Liver (tissue), 3 donors: ENCODE data around the gene MCF2L.

Experiments used
- FOXA1 ChIP-seq: IDR thresholded peaks from 2 replicates; pipeline ENCODE4 v1.6.1; 2016; ENCODE audit warnings: antibody characterized with exemption
- HNF4A ChIP-seq, 2 donors: conservative IDR thresholded peaks; 2 replicates each; pipeline ENCODE4 v1.6.1; 2016; ENCODE audit warnings: antibody characterized with exemption in 2 of 2, mild to moderate bottlenecking in 2 of 2
- JUND ChIP-seq, 2 donors: IDR thresholded peaks; 2 replicates each; pipeline ENCODE4 v1.6.1; 2016; ENCODE audit warnings: antibody characterized with exemption in 2 of 2
- NR2F2 ChIP-seq: IDR thresholded peaks from 2 replicates; pipeline ENCODE4 v1.6.1; 2016; ENCODE audit warnings: antibody characterized with exemption
- RAD21 ChIP-seq, 2 donors: IDR thresholded peaks; 2 replicates each; pipeline ENCODE4 v1.6.1; 2016; ENCODE audit warnings: antibody characterized with exemption in 2 of 2, mild to moderate bottlenecking in 2 of 2
- RXRA ChIP-seq, 2 donors: IDR thresholded peaks; 2 replicates each; pipeline ENCODE4 v1.6.1; 2017 to 2018; ENCODE audit warnings: antibody characterized with exemption in 2 of 2, mild to moderate bottlenecking in 1 of 2
- SP1 ChIP-seq: IDR thresholded peaks from 2 replicates; pipeline ENCODE4 v1.6.1; 2018; ENCODE audit warnings: antibody characterized with exemption, mild to moderate bottlenecking
- TAF1 ChIP-seq: conservative IDR thresholded peaks from 2 replicates; pipeline ENCODE4 v1.6.1; 2016; ENCODE audit warnings: antibody characterized with exemption, mild to moderate bottlenecking
- YY1 ChIP-seq: IDR thresholded peaks from 2 replicates; pipeline ENCODE4 v1.6.1; 2016; ENCODE audit warnings: antibody characterized with exemption, mild to moderate bottlenecking
- TF ChIP-seq, protein P1 (sequence below): IDR thresholded peaks from 2 replicates; pipeline ENCODE4 v1.6.1; 2016; ENCODE audit warnings: antibody characterized with exemption
- TF ChIP-seq, protein P2 (sequence below): fragments of 150-350 bp; IDR thresholded peaks from 2 replicates; pipeline ENCODE4 v1.5.1; 2017; ENCODE audit warnings: improper control_type of control experiment, low read depth, low read length; ENCODE audit not compliant: missing input control
- TF ChIP-seq, protein P3 (sequence below): IDR thresholded peaks from 2 replicates; pipeline ENCODE4 v1.6.1; 2016; ENCODE audit warnings: antibody characterized with exemption, mild to moderate bottlenecking
- donor health status: healthy.
- donor health status: healthy.

DNA sequence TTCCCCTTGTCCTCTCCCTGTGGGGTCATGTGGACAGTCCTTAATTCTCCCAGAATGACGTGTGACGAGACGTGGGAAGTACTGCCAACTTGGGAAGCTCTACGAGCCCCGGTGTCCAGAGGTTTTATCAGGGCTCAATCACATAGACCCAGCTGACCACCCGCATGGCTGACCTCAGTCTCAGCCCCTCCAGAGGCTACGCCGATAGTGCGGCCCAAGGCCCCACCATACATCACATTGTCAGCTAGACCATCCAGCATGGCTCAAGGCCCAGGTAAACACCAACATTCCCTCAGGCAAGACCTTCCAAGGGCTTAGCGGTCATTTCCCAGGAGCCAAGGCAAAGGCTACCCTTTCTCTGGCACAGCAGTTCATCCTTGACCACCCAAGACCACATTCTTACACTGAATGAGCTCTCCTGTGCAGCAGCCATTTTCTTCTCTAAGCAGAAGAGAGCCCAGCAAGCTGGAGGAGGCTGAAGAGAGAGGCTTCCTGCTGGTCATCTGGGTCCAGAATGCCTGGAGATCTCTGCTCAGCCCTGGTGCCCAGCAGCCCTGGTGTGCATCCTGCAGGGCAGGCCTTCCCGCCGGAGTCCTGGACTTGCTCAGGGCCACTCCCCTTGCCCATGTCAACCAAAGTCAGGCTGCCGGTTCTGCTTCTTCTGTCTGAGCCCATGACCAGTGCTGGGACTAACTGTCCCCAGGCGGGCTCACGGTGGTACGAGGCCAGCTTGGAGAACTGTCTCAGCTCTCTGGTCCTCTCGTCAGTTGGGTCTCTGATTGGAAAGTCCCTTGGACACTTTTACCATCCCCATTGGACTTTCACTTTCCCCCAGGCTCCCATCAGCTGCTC, 145.7 kb downstream of the MCF2L start:
- TF ChIP-seq, protein P1, sequence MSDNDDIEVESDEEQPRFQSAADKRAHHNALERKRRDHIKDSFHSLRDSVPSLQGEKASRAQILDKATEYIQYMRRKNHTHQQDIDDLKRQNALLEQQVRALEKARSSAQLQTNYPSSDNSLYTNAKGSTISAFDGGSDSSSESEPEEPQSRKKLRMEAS = no peak
- TF ChIP-seq, protein P2, sequence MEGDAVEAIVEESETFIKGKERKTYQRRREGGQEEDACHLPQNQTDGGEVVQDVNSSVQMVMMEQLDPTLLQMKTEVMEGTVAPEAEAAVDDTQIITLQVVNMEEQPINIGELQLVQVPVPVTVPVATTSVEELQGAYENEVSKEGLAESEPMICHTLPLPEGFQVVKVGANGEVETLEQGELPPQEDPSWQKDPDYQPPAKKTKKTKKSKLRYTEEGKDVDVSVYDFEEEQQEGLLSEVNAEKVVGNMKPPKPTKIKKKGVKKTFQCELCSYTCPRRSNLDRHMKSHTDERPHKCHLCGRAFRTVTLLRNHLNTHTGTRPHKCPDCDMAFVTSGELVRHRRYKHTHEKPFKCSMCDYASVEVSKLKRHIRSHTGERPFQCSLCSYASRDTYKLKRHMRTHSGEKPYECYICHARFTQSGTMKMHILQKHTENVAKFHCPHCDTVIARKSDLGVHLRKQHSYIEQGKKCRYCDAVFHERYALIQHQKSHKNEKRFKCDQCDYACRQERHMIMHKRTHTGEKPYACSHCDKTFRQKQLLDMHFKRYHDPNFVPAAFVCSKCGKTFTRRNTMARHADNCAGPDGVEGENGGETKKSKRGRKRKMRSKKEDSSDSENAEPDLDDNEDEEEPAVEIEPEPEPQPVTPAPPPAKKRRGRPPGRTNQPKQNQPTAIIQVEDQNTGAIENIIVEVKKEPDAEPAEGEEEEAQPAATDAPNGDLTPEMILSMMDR = no peak
- TF ChIP-seq RXRA (IDR thresholded peaks at IDR 0.05) = no peak
- no peak for TF ChIP-seq RAD21 (IDR thresholded peaks at IDR 0.05)
- TF ChIP-seq TAF1 = no peak
- TF ChIP-seq, protein P3, sequence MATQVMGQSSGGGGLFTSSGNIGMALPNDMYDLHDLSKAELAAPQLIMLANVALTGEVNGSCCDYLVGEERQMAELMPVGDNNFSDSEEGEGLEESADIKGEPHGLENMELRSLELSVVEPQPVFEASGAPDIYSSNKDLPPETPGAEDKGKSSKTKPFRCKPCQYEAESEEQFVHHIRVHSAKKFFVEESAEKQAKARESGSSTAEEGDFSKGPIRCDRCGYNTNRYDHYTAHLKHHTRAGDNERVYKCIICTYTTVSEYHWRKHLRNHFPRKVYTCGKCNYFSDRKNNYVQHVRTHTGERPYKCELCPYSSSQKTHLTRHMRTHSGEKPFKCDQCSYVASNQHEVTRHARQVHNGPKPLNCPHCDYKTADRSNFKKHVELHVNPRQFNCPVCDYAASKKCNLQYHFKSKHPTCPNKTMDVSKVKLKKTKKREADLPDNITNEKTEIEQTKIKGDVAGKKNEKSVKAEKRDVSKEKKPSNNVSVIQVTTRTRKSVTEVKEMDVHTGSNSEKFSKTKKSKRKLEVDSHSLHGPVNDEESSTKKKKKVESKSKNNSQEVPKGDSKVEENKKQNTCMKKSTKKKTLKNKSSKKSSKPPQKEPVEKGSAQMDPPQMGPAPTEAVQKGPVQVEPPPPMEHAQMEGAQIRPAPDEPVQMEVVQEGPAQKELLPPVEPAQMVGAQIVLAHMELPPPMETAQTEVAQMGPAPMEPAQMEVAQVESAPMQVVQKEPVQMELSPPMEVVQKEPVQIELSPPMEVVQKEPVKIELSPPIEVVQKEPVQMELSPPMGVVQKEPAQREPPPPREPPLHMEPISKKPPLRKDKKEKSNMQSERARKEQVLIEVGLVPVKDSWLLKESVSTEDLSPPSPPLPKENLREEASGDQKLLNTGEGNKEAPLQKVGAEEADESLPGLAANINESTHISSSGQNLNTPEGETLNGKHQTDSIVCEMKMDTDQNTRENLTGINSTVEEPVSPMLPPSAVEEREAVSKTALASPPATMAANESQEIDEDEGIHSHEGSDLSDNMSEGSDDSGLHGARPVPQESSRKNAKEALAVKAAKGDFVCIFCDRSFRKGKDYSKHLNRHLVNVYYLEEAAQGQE = no peak
- TF ChIP-seq SP1 = no peak
- no peak for TF ChIP-seq FOXA1
- no peak for TF ChIP-seq HNF4A (conservative IDR thresholded peaks at IDR 0.05)
- no peak for TF ChIP-seq JUND (IDR thresholded peaks at IDR 0.05)
- TF ChIP-seq YY1 = no peak
- no peak for TF ChIP-seq NR2F2
